ENCODE data around the gene PEX14. TPM values are rescaled to one million over a fixed set of nuclear protein-coding genes. Genes with fewer than 3 reads are reported as not detected.

Gene PEX14
- total RNA-seq, 1 experiment from 2014 or later = 14.0 TPM

DNA sequence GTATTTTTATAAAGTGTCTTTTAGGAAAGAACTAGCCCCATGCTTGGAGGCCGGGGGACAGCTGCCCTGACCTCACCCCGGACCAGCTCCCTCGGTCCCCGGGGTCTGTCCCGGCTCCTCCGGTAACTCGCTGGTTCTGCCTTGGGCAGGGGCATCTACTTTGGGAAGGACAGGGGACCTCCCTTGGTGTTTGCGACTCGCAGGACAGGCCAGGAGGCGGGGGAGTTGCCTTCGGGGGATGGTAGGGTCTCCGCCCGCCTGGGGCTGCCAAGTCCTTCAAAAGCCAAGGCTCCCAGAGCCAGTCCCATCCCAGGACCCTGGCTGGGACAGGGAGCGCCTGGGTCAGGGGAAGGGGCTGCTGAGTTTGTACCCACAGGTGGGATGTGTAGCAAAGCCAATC lies 157.9 kb downstream of the PEX14 start:
- no peak for DNase-seq (ENCODE audit: low spot score)

DNA sequence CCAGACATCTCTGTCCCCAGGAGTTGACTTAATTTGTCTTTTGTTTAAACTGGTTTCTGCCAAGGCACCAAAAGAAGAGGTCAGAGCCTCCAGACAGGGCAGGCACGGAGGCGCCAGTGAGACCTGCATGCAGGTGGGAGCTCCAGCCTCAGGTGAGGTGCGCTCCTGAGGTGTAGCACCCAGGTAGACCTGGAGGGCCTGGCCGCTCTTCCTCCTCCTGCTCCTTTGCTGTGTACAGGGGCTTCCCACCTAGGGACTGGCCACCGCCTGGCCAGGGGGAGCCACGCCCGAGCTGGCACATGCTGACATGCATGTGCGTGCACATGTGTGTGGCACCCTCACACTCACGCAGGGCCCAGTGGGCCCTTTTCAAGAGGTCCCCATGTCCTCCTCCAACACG lies 158.7 kb downstream of the PEX14 start:
- DNase-seq (ENCODE audit: low spot score) = no peak

DNA sequence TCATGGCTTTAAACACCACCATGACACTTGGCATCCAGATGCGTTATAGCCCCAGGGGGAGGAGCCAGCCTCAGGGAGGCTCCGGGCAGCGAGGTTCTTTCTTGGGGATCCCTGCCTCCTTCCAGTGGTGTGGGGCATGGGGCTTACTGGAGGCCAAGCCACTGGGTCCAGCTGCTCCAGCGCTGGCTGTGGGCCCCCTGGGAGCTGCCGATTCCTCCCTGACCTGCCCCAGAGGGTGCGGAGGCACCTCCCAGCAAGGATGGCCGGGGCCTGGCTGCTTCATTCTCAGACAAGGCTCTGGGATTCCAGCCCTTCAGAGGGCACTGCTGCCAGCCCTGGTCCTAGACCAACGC lies 159.3 kb downstream of the PEX14 start:
- no peak for DNase-seq (ENCODE audit: low spot score)

DNA sequence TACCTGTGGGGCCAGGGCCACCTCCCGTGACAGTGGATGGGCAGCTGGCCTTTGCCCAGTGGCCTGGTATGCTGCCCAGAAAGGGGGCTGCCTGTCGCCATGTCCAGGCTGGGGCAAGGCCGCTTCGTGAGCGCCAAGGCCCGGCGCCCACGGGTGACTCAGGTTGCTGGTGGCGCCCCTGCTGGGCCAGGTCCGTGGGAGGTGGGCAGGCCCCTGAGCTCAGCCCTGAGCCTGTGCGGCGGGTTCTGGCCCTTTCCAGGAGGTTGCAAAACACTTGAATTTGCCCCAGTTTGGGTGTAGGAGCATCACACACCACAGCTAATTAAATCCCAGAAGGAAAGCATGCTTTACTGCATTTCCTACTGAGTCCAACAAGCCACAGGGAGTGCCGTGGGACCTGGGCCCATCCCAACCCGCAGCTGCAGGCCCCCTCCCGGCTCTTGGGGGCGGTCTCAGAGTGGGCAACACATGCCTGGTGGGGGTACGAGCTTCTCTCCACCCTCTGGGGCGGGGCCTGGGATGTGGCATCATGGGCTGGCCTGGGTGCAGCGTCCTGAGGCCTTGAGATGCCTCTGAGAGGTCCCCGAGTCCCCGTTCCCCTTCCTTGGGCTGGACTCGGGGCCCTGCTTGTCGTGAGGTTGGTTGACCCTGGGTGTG lies 159.8 kb downstream of the PEX14 start:
- no peak for DNase-seq (ENCODE audit: low spot score)

DNA sequence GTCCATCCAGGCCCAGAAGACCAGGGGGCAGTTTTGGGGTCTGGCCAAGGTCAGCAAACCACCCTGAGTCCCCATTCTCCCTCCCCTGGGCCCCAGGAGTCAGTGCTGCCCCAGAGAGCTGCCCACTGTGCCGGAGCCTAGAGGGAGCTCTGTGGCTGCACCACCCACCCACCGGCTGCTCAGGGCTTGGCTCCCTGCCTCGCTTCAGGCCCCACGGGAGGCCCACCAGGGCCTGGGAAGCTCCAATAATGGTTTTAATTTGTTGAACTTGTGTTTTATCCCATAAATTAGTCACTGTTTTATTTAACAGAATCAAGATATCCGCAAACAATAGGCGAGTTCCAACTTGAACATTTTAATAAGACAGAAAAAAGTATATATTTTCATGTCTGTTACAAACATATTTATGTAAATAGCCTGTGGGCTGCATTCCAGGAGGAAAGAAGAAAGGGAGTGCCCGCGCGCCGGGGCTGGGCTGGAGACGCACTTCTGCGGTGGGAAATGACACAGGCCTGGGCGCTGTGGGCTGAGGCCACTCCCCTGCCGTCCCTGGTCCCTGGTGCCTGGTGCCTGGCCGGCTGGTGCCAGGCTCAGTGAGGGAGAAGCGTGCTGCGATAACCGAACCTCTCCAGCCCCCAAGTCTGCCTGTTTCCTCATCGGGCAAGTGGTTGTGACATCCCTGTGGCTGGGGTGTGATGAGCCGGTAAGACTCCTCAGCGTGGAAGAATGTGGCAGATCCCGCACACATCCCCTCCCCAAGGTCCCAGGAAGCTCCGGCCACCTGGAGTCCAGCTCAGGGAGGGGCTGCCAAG lies 160.5 kb downstream of the PEX14 start:
- DNase-seq (ENCODE audit: low spot score) = peak; percentile 31

DNA sequence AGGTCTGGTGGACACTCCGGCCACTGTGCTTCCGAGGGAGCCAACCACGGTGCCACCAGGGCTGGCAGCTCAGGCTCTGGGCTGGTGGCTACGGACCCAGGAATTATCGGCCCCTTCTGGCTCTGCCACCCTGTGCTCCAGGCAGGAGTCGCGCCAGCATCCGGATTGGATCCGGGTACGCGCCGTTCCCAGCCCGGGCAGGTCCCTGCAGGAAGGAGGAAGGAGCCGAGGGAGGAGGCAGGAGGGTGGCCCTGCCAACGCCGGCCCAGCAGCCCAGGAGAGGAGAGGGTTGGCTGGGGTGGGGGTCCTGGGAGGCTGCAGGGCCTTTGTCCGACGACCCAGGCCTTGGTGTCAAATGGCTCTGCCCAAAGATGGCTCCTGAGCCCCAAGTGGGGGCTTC lies 161.2 kb downstream of the PEX14 start:
- DNase-seq (ENCODE audit: low spot score) = no peak

DNA sequence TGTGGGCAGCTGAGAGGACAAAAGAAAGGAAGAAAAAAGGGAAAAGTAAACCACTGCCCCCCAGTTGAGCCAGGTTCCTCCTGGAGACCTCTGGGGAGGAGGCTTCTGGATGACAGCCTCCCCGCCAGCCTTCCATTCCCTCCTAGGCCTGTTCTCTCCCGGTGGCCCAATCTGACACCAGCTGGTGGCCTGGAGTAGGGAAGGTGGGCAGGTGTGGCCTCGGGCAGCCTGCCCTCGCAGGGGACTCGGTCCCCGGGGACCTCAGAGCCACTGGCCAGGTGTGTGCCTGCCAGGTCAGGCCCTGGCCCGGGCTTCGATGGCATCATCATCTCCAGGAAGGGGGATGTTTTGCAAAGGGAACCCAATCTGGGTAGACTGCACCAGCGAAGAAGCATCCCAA lies 162.7 kb downstream of the PEX14 start:
- no peak for DNase-seq (ENCODE audit: low spot score)

DNA sequence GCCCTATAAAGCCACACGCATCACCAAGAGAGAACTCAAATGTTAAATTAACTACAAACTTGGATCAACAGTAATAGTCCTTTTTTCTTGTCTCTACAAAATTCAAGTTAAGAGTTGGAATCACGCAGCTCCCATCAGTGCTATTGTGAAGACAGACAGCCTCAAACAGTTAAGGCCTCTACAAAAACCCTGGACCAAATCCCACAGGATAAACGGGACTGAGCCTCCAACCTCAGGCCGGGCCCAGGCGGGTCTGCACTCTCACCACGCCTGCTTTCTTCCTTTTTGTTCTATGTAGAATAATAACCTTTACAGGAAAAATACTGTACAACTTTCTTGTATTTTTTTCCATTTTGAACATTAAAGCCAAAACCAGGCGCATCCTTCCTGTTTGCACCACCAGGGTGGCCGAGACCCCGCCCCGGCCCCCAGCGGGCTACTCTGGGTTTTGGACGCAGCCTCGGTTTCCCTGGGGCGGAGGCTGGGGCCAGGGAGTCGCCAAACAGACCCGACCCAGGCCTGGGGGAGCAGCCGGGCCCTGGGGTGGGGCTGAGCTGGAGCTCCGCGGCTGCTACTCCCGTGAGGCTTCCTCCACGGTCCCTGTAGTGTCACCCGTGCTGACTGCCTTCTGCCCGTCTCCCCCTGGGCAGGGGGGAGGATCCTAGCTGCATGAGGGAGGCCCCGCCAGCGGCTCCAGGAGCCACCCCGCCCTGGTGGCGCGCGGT lies 163.2 kb downstream of the PEX14 start:
- DNase-seq (ENCODE audit: low spot score) = no peak

DNA sequence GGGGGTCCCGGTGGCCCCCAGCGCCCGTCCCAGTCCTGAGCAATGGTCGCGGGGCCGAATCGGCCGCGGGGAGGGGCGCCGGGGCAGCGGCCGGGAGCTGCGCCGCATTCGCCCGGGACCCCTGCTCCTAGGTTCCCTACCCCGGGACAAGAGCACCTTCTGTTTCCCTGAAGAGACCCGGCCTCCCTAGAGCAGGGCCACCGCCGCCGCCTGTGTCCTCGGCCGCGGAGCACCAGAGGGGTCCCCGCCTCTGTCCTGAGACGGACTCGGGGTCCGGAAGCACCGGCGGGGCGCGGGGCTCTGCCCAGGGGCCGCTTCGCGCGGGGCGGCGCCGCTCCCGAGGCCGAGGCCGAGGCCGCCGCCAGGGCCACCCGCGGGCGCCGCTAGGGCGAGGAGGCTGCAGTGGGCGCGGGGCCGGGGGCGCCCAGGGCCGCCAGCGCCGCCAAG lies 163.8 kb downstream of the PEX14 start:
- no peak for DNase-seq (ENCODE audit: low spot score)

DNA sequence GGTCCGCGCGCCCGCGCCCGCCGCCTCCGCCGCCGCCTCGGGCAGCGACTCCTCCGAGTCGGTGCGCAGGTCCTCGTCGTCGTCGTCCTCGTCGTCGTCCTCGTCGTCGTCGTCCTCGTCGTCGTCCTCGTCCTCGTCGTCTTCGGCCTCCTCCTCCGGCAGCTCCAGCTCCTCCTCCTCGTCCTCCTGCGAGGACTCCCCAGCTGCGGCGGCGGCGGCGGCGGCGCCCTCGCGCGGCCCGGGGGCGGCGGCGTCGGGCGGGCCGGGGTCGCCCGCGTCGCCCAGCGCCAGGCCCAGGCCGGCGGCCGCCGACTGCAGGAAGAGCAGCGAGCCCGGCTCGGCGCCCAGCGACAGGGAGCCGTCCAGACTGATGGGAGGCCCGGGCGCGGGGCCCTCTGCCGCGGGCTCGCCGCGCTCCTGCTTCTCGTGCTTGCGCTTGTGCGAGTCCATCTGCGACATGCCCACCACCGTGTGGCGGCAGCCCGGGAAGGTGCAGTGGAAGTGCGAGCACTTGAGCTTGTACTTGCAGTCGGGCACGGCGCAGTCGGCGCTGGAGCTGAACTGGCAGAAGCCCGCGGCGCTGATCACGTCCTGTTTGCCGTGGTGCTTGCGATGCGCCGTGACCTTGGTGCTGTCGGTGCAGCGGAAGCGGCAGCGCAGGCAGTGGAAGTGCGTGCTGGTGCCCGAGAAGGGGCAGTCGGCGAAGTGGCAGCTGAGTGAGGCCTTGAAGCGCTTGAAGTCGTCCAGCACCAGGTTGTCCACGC lies 164.4 kb downstream of the PEX14 start:
- no peak for DNase-seq (ENCODE audit: low spot score)

DNA sequence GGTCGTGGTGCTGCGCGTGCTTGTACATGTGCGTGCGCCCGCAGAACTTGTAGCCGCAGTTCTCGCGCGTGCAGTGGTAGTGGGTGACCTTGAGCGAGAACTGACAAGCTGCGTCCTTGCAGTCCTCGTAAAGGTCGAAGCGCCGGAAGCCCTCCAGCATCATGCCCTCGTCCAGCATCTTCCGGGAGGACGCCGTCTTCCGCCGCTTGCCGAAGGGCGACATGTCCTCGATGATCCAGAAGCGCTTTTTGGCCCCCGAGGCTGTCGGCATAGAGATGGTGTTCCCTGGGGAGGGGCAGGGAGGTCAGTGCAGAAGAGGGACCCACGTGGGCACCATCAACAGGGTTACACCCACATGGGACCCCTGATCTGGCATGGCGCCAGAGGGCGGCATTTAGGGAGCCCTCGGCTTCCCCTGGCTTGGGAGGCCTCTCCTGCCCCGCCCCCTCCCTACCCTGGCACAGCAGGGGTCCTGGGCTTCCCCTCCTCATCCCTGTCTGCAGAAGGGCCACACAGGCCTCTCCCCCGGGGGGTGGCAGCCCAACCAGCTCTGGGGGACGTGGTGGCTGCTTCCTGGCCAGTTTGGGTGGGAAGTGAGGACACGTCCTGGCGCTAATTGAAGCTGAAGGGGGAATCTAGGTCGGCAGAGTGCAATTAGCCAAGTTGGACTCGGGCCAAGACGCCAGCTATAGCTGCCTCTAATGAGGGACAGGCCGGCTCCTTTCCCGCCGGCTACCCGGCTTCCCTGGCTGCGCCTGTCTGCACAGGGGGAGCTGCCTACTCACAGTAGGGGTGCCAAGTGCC lies 165.2 kb downstream of the PEX14 start:
- DNase-seq (ENCODE audit: low spot score) = no peak

DNA sequence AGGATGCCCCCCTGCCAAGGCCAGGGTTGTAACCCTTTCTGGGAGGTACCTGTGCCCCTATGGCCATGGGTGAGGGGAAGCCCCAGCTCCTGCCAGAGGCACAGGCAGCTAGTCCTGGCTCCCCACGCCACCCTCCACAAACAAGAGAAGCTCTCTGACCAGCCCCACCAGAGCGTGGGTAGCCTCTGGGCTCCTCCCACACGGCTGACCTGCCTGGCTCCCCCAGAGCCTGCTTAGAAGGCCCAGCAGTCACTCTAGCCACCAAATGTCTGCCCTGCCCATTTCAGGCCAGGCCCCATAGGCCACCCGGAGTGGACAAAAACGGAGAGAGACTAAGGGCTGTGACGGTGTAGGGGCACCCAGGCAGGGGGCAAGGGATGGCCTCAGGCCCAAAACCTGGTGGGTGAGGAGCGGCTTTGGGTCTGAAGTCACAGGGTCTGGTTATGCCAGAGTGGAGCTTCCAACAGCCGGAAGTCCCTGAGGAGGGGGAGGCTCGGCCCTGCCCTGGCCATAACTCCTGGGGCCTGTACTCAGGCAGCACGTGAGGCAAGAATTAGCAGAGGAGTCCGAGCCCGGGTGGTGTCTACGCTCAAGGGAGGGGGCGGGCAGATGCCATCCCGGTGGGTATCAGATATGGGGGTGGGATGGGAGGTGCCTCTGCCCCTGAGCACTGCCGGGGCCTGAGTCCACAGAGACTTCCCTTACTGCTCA lies 166.2 kb downstream of the PEX14 start:
- DNase-seq (ENCODE audit: low spot score) = no peak

DNA sequence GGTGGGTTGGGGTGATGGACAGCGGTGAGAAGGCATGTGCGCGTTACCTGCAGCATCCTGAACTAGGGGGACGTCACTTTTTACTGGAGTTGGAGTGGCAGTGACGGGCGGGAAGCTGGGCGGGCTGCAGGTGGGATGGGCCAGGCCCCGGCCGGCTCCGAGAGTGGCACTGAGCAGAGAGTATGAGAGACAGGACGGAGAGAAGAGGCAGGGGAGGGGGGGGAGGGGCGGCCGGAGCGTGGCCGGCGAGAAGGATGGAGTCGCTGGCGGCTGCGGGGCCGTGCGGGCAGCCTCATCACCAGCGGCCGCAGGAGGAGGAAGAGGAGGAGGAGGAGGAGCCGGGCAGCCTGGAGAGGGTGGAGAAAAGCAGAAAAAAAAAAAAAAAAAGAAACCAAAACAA lies 167.2 kb downstream of the PEX14 start:
- DNase-seq (ENCODE audit: low spot score) = no peak

DNA sequence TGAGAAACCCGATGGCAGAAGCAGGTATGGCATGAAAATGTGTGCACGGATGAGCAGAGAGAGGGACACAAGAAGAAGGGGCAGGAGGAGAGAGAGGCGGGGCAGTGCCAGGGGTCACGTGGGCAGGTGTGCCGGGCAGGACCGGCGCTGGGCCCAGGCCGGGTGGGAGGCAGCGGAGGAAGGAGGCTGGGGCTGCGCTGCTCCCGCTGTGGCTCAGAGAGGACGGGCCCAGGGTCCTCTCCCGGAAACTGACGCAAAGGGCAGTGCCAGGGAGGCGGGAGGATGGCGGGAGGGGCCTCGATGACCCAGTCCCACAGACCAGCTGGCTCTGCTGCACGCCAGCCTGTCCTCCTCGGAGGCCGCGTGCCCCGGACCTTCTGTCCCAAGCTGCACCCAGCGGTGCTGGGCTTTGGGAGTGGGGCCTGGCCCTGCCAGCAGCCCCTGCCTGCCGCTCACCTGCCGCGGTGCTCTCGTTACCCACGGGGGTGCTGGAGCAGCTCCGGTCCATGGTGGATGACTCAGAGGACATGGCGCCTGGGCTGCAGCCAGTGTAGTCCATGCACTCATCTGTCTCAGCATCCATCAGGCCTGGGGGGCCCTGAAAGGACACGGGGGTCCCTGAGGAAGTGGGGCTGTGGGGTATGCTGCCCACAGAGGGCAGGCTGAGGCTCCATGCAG lies 167.8 kb downstream of the PEX14 start:
- DNase-seq (ENCODE audit: low spot score) = no peak

DNA sequence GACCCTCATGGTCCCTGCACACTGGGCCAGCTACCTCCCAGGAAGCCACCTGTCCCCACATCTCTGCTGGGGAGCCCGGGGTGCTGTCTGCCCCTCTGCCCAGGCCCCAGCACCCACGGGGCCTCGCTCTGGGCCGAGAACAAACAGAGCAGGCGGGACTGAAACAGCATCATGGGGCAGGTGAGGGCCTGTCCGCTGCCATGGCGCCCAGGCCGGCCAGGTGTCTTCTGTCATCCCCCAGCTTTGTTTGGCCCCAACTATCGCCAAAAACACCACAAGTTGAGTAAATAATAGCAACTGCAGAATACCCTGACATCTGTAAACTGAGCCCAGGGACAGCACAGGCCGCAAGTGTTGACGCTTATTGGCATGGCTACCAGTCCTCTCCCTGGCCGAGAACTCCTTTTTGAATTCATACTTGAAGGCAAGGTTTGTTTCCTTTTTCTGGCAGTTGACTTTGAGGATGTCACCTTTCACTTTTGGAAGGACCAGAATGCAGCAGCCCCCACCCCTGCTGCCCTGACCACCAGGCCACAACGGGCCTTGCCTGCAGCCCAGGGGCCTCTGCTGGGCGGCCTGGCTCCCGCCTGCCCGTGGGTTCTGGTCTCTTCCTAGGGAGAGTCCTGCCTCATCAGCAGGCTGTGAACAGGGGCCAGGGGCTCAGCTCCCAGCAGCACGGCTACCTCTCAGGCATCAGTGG lies 169.0 kb downstream of the PEX14 start:
- no peak for DNase-seq (ENCODE audit: low spot score)

DNA sequence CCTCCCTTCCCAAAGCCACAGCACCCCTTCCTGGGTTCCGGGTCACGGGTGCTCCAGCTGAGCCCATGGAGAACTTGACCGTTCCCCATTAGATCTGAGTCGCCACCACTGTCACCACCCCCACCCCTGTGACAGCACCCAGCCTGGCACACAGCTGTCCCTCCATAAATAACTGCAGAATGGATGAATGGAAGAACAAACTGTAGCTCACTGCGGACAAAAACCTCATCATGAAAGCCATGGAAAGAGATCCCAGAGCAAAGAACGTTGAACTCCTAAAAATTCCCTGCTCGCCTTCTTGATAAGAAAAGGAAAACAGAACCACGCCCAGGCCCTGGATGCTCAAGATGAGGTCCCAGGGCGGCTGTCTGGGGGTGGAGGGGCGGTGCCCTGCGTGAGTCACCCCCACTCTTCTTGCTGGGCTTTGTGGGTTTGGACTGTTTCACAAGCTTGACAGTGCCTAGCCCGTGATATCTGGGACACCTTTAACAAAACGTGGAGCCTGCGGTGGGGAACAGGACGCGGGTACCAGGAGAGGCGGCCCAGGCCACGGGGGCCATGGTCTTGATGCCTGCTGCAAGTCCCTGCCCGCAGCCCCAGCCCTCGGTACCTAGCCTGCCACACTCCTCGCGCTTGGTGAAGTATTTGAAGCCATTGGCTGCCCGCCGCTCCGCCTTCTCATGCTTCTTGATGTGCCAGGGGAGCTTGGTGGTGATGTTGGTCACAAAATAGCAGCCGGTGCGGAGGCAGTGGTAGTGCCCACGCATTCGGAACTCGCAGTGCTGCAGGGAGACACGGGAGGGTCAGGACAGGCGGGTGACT lies 169.8 kb downstream of the PEX14 start:
- DNase-seq (ENCODE audit: low spot score) = no peak

DNA sequence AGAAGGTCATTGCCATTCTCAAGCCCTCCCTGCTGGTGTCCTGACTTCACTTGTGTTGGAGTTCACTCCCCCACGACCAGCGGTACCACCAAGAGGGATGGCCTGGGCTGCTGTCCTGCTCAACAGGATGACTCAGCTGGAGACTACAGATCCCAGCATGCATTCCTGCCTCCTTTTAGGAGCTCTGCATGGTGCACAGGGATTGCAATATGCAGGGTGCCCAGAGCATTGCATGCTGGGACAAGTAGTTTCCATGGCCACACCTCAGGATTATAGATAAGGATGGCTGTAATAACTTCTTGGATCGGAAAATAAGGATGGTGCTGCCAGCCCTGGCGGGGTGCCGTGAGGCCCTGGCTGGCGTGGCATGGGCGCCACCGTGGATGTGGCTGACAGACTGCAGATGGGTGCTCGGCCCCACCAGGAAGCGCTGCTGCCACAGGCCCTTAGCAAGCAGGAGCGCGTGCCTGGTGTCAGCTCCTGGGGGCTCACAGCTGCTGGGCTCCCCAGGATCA lies 171.7 kb downstream of the PEX14 start:
- no peak for DNase-seq (ENCODE audit: low spot score)

Data from H4 (cell line).